SK-N-SH (cell line): ENCODE measurements around the gene NDUFV2. TPM values are rescaled to one million over a fixed set of nuclear protein-coding genes. Genes with fewer than 3 reads are reported as not detected.

Experiments used
- CTCF ChIA-PET: fragments of 300-600, 350-600 bp; formaldehyde crosslinking; extraction: SDS; loops from one replicate; lab custom pipeline; 2021; lab: Yijun Ruan, JAX
- POLR2A ChIA-PET: fragments of 350-600 bp; sonication (Branson Sonifier 250); formaldehyde crosslinking; extraction: SDS; loops from one replicate; lab custom pipeline; 2020; ENCODE audit warnings: antibody characterized with exemption, inconsistent platforms; lab: Yijun Ruan, JAX
- DNase-seq: peaks from one replicate; pipeline ENCODE4 v3.0.0; 2012
- H2AFZ ChIP-seq: fragments of 200-600 bp; sonication (generic); 2 replicates; pipeline ENCODE4 v1.8.1; 2016; ENCODE audit warnings: antibody characterized with exemption, mild to moderate bottlenecking, low read depth
- H3F3A ChIP-seq: fragments of 200-600 bp; sonication (generic); replicated peaks from 2 replicates; pipeline ENCODE3; 2016; ENCODE audit warnings: antibody characterized with exemption, mild to moderate bottlenecking; ENCODE audit not compliant: insufficient read depth
- H3K27ac ChIP-seq, 2 experiments: fragments of 200-500 bp in 1 of 2; fragments of 200-600 bp in 1 of 2; sonication (Bioruptor generic) in 1 of 2; sonication (generic), shearing (Covaris generic) in 1 of 2; 2 replicates each; pipeline versions ENCODE4 v1.5.1 to v1.6.1; 2014 to 2016; ENCODE audit warnings: low read depth in 2 of 2, inconsistent platforms in 1 of 2, low read length in 1 of 2, mild to moderate bottlenecking in 1 of 2, mixed read lengths in 1 of 2
- H3K27me3 ChIP-seq: fragments of 200-600 bp; sonication (generic), shearing (Covaris generic); 2 replicates; pipeline ENCODE4 v1.6.1; 2016; ENCODE audit warnings: mixed run types; ENCODE audit not compliant: insufficient read depth
- H3K36me3 ChIP-seq, 2 experiments: fragments of 200-500 bp in 1 of 2; fragments of 200-600 bp in 1 of 2; sonication (Bioruptor generic) in 1 of 2; sonication (generic) in 1 of 2; replicated peaks in 1 of 2; 2 replicates each; pipeline versions ENCODE3 to v1.5.1; 2014 to 2016; ENCODE audit warnings: low read length in 1 of 2, mild to moderate bottlenecking in 1 of 2; ENCODE audit not compliant: insufficient read depth in 2 of 2, control insufficient read depth in 1 of 2
- H3K4me1 ChIP-seq, 2 experiments: fragments of 200-500 bp in 1 of 2; fragments of 200-600 bp in 1 of 2; sonication (Bioruptor generic) in 1 of 2; sonication (generic), shearing (Covaris generic) in 1 of 2; 2 replicates each; pipeline versions ENCODE4 v1.5.1 to v1.6.1; 2014 to 2016; ENCODE audit warnings: low read depth in 1 of 2, low read length in 1 of 2, mixed run types in 1 of 2; ENCODE audit not compliant: insufficient read depth in 2 of 2, control insufficient read depth in 1 of 2
- H3K4me2 ChIP-seq: fragments of 200-600 bp; sonication (generic), shearing (Covaris generic); 2 replicates; pipeline ENCODE4 v1.6.1; 2017; ENCODE audit warnings: mixed run types
- H3K4me3 ChIP-seq, 2 experiments: fragments of 200-500 bp in 1 of 2; fragments of 200-600 bp in 1 of 2; sonication (Bioruptor generic) in 1 of 2; sonication (generic), shearing (Covaris generic) in 1 of 2; 2 replicates each; pipeline versions ENCODE4 v1.5.1 to v1.8.1; 2014 to 2016; ENCODE audit warnings: low read depth in 2 of 2, inconsistent platforms in 1 of 2, low read length in 1 of 2, mild to moderate bottlenecking in 1 of 2, mixed read lengths in 1 of 2, moderate library complexity in 1 of 2
- H3K79me2 ChIP-seq: fragments of 200-600 bp; sonication (generic); 2 replicates; pipeline ENCODE4 v1.8.1; 2017; ENCODE audit warnings: mild to moderate bottlenecking; ENCODE audit not compliant: insufficient read depth
- H3K9ac ChIP-seq: fragments of 200-600 bp; sonication (generic); 2 replicates; pipeline ENCODE4 v1.6.1; 2017; ENCODE audit warnings: mixed run types
- H3K9me2 ChIP-seq: fragments of 200-600 bp; sonication (generic); 2 replicates; pipeline ENCODE4 v1.6.1; 2017; ENCODE audit warnings: mixed run types
- H3K9me3 ChIP-seq: fragments of 200-600 bp; sonication (generic); 2 replicates; pipeline ENCODE4 v1.6.1; 2017; ENCODE audit warnings: mixed run types, mild to moderate bottlenecking, moderate library complexity
- H4K20me1 ChIP-seq: fragments of 200-600 bp; sonication (generic); 2 replicates; pipeline ENCODE4 v1.6.1; 2017; ENCODE audit warnings: mild to moderate bottlenecking, mixed run types; ENCODE audit not compliant: insufficient read depth
- CHD2 ChIP-seq: fragments of 150-350 bp; IDR thresholded peaks from 2 replicates; pipeline ENCODE4 v1.6.1; 2018; ENCODE audit warnings: low read length; ENCODE audit not compliant: partially characterized antibody
- CTCF ChIP-seq: fragments of 200-600 bp; sonication (generic); IDR thresholded peaks from 2 replicates; pipeline ENCODE4 v1.6.1; 2017; ENCODE audit warnings: antibody characterized with exemption, mild to moderate bottlenecking, moderate library complexity
- ELF1 ChIP-seq: IDR thresholded peaks from 2 replicates; pipeline ENCODE4 v1.4.0; 2012
- EZH2phosphoT487 ChIP-seq: fragments of 200-600 bp; sonication (generic); IDR thresholded peaks from 2 replicates; pipeline ENCODE4 v1.6.1; 2017; ENCODE audit warnings: low read depth, mixed run types, mild to moderate bottlenecking, antibody characterized with exemption, moderate library complexity, borderline replicate concordance
- FOSL2 ChIP-seq: IDR thresholded peaks from 2 replicates; pipeline ENCODE4 v1.4.0; 2012; ENCODE audit warnings: low read depth, mild to moderate bottlenecking, moderate library complexity, borderline replicate concordance
- FOXJ3 ChIP-seq: sonication (generic); formaldehyde crosslinking; IDR thresholded peaks from 2 replicates; pipeline ENCODE4 v1.5.1; 2020; ENCODE audit warnings: mild to moderate bottlenecking, missing genetic modification reagents
- GATA2 ChIP-seq: sonication (generic); formaldehyde crosslinking; IDR thresholded peaks from 2 replicates; pipeline ENCODE4 v1.5.0; 2020; ENCODE audit warnings: mild to moderate bottlenecking, missing genetic modification reagents
- JUND ChIP-seq: IDR thresholded peaks from 2 replicates; pipeline ENCODE4 v1.4.0; 2012
- MEF2A ChIP-seq: IDR thresholded peaks from 2 replicates; pipeline ENCODE4 v1.4.0; 2012; ENCODE audit warnings: low read depth, borderline replicate concordance
- MXI1 ChIP-seq: IDR thresholded peaks from 2 replicates; pipeline ENCODE4 v1.6.1; 2012; ENCODE audit warnings: mild to moderate bottlenecking, low read depth, low read length, improper control_type of control experiment
- POLR2AphosphoS5 ChIP-seq: IDR thresholded peaks from 2 replicates; pipeline ENCODE4 v1.6.1; 2012; ENCODE audit warnings: low read depth, low read length
- RCOR1 ChIP-seq: fragments of 150-350 bp; IDR thresholded peaks from 2 replicates; pipeline ENCODE4 v1.6.1; 2017; ENCODE audit warnings: antibody characterized with exemption, low read length
- RFX5 ChIP-seq: IDR thresholded peaks from 2 replicates; pipeline ENCODE4 v1.6.1; 2012; ENCODE audit warnings: mild to moderate bottlenecking, improper control_type of control experiment, low read length
- RXRA ChIP-seq: IDR thresholded peaks from 2 replicates; pipeline ENCODE4 v1.4.0; 2012; ENCODE audit warnings: low read depth, mild to moderate bottlenecking, borderline replicate concordance
- SIN3A ChIP-seq: IDR thresholded peaks from 2 replicates; pipeline ENCODE4 v1.6.1; 2012; ENCODE audit warnings: low read depth, mild to moderate bottlenecking, low read length, moderate library complexity, borderline replicate concordance
- SMC3 ChIP-seq: IDR thresholded peaks from 2 replicates; pipeline ENCODE4 v1.6.1; 2012; ENCODE audit warnings: low read depth, low read length, improper control_type of control experiment
- TAF1 ChIP-seq: IDR thresholded peaks from 2 replicates; pipeline ENCODE4 v1.6.1; 2012; ENCODE audit warnings: low read depth, mild to moderate bottlenecking, low read length, moderate library complexity, borderline replicate concordance
- TCF12 ChIP-seq: IDR thresholded peaks from 2 replicates; pipeline ENCODE4 v1.4.0; 2012
- YY1 ChIP-seq: IDR thresholded peaks from 2 replicates; pipeline ENCODE4 v1.4.0; 2012; ENCODE audit warnings: low read depth, mild to moderate bottlenecking
- WGBS: methylation state at CpG from one replicate; pipeline ENCODE4 v1.1.6; 2017; ENCODE audit warnings: low lambda C conversion rate; 5-methylcytosine and 5-hydroxymethylcytosine counted together
- polyA plus RNA-seq, 3 experiments: library from polyadenylated mRNA; depleted of rRNA; stranded (reverse); fragments of >200 nt; gene quantifications; 2 replicates each; pipeline ENCODE4 v1.2.3, GENCODE V29; 2012
- TF ChIP-seq, protein P1 (sequence below): IDR thresholded peaks from 2 replicates; pipeline ENCODE4 v1.4.0; 2012; ENCODE audit warnings: low read depth
- TF ChIP-seq, protein P2 (sequence below): IDR thresholded peaks from 2 replicates; pipeline ENCODE4; 2012
- TF ChIP-seq, protein P3 (sequence below): fragments of 150-350 bp; IDR thresholded peaks from 2 replicates; pipeline ENCODE4 v1.6.1; 2017; ENCODE audit warnings: antibody characterized with exemption, low read length, low read depth, borderline replicate concordance

NDUFV2 gene
- polyA plus RNA-seq, 1 of the 3 experiments (the other 2 are of a cell fraction): 101 TPM

GRCh38 chr18:9066358-9066757 lies 36.1 kb upstream of the NDUFV2 start:
- no peaks in the 10 kb centered on the region for H3K79me2 ChIP-seq
- TF ChIP-seq, protein P1, sequence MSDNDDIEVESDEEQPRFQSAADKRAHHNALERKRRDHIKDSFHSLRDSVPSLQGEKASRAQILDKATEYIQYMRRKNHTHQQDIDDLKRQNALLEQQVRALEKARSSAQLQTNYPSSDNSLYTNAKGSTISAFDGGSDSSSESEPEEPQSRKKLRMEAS: no peak
- TF ChIP-seq TCF12 (no peak), FOSL2 (no peak), MXI1 (no peak), RXRA (no peak), YY1 (no peak), JUND (no peak)
- TF ChIP-seq, protein P2, sequence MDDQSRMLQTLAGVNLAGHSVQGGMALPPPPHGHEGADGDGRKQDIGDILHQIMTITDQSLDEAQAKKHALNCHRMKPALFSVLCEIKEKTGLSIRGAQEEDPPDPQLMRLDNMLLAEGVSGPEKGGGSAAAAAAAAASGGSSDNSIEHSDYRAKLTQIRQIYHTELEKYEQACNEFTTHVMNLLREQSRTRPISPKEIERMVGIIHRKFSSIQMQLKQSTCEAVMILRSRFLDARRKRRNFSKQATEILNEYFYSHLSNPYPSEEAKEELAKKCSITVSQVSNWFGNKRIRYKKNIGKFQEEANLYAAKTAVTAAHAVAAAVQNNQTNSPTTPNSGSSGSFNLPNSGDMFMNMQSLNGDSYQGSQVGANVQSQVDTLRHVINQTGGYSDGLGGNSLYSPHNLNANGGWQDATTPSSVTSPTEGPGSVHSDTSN: no peak
- TF ChIP-seq, protein P3, sequence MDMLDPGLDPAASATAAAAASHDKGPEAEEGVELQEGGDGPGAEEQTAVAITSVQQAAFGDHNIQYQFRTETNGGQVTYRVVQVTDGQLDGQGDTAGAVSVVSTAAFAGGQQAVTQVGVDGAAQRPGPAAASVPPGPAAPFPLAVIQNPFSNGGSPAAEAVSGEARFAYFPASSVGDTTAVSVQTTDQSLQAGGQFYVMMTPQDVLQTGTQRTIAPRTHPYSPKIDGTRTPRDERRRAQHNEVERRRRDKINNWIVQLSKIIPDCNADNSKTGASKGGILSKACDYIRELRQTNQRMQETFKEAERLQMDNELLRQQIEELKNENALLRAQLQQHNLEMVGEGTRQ: no peak
- TF ChIP-seq, all 33 proteins: peak for 0
- Histone ChIP-seq H2AFZ (no peak overlapping the region), H3K4me2 (no peak overlapping the region), H3F3A (no peaks in the 10 kb centered on the region), H3K9ac (no peak overlapping the region), H3K9me2 (no peaks in the 10 kb centered on the region), H3K36me3 (no peaks in the 10 kb centered on the region), H3K4me1 (no peaks in the 10 kb centered on the region; a peak in 1 of 4 replicates), H4K20me1 (no peaks in the 10 kb centered on the region), H3K4me3 (no peak overlapping the region), H3K27ac (no peak overlapping the region), H3K9me3 (no peaks in the 10 kb centered on the region), H3K27me3 (no peaks in the 10 kb centered on the region)
- POLR2A ChIA-PET: no interaction called here
- CTCF ChIA-PET: interaction anchor here (0.9 to 1.2 kb wide), 3 partner anchors 79 to 268 kb away, joined by 3 read pairs; partner anchors contain the start of gene TWSG1
- DNase-seq: no peak
- 98% methylated on average over 4 of the region's 4 CpGs for WGBS

DNA sequence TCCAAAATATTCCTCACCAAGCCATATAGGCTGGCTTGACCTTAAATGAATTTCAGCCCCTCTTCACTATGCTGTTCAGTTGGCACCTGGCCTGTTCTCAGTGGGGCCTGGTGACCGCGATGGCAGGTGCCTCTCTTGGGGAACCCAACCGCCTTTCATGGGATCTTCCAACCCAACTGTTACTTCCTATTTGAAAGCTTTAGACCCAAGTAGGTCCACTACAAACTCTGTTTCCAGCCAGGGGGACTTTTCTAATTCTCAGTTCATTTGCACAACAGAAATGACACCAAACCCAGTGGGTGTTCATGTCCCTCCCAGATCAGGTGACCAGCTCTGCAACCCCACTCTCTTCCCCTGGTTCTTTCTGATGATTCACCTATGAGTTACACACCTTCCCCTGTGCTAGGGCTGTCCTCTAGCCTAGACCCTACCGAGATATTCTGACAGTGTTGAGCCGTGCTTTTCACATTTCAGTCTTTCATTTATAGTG lies 35.6 kb upstream of the NDUFV2 start:
- H3K9me2 ChIP-seq: no peaks in the 10 kb centered on the region
- no peaks in the 10 kb centered on the region for H3K36me3 ChIP-seq
- DNase-seq: no peak
- no peak overlapping the region for H3K4me2 ChIP-seq
- H3K4me1 ChIP-seq: no peaks in the 10 kb centered on the region; a peak in 1 of 4 replicates
- H3K79me2 ChIP-seq: no peaks in the 10 kb centered on the region
- H3K27me3 ChIP-seq: no peaks in the 10 kb centered on the region
- H3K9me3 ChIP-seq: no peaks in the 10 kb centered on the region
- no peaks in the 10 kb centered on the region for H4K20me1 ChIP-seq
- ChIA-PET POLR2A (no interaction called here), CTCF (interaction anchor here (0.9 to 1.1 kb wide), 2 partner anchors 80 to 81 kb away, joined by 3 read pairs; no protein-coding TSS in a partner anchor)
- WGBS: 94% methylated on average over 5 of the region's 5 CpGs
- H3K4me3 ChIP-seq: no peak overlapping the region
- no peak overlapping the region for H3K27ac ChIP-seq
- H3F3A ChIP-seq: no peaks in the 10 kb centered on the region
- H3K9ac ChIP-seq: no peak overlapping the region
- no peak overlapping the region for H2AFZ ChIP-seq
- TF ChIP-seq ELF1: no peak
- no peak for TF ChIP-seq SMC3
- TF ChIP-seq JUND: no peak
- TF ChIP-seq GATA2: no peak
- TF ChIP-seq POLR2AphosphoS5: no peak
- TF ChIP-seq MXI1: no peak
- TF ChIP-seq, protein P1: no peak
- TF ChIP-seq RFX5: no peak
- no peak for TF ChIP-seq FOXJ3 (CRISPR knock-in tag)
- TF ChIP-seq TCF12: no peak
- TF ChIP-seq SIN3A: no peak
- no peak for TF ChIP-seq TAF1
- no peak for TF ChIP-seq RCOR1
- TF ChIP-seq MEF2A: no peak
- no peak for TF ChIP-seq CHD2
- no peak for TF ChIP-seq YY1
- no peak for TF ChIP-seq CTCF
- TF ChIP-seq EZH2phosphoT487: no peak
- TF ChIP-seq, protein P3: no peak
